A673 (cell line): Measurements from ENCODE around the gene PHACTR2. TPM values are rescaled to one million over a fixed set of nuclear protein-coding genes. Genes with fewer than 3 reads are reported as not detected.

Experiments
- BruUV-seq: library from RNA; stranded (reverse); fragments of 400-500 nt; replicated peaks from 2 replicates; lab custom pipeline; 2021; lab: Mats Ljungman, UMichigan
- CTCF ChIA-PET: fragments of 300-600 bp; sonication (Branson Sonifier 250); formaldehyde crosslinking; loops from one replicate; lab custom pipeline; 2022; ENCODE audit warnings: antibody characterized with exemption; lab: Charles Lee
- POLR2A ChIA-PET: fragments of 300-600 bp; sonication (Branson Sonifier 250); formaldehyde crosslinking; loops from one replicate; lab custom pipeline; 2022; ENCODE audit warnings: antibody characterized with exemption; ENCODE audit not compliant: low non-redundant PET; lab: Charles Lee
- DNase-seq: peaks from one replicate; pipeline ENCODE4 v3.0.0-alpha.2; 2015; ENCODE audit warnings: low spot score
- H3K27ac ChIP-seq: fragments of 200-600 bp; sonication (generic); 2 replicates; pipeline ENCODE4 v1.5.1; 2016; ENCODE audit warnings: mixed run types, low read depth, mild to moderate bottlenecking, mixed read lengths, antibody characterized with exemption, low read length; ENCODE audit not compliant: poor library complexity, severe bottlenecking
- H3K27me3 ChIP-seq: fragments of 200-600 bp; sonication (generic); replicated peaks from 2 replicates; pipeline ENCODE4 v1.6.1; 2017; ENCODE audit warnings: mixed run types, low read depth, mild to moderate bottlenecking, mixed read lengths, antibody characterized with exemption, low read length; ENCODE audit not compliant: insufficient read depth, poor library complexity
- H3K36me3 ChIP-seq: fragments of 200-600 bp; sonication (generic); 2 replicates; pipeline ENCODE4 v1.6.1; 2016; ENCODE audit warnings: mixed run types, mild to moderate bottlenecking, mixed read lengths, antibody characterized with exemption, low read length; ENCODE audit not compliant: insufficient read depth, poor library complexity, severe bottlenecking
- H3K4me1 ChIP-seq: fragments of 200-600 bp; sonication (generic); 2 replicates; pipeline ENCODE4 v1.6.1; 2017; ENCODE audit warnings: mixed run types, mild to moderate bottlenecking, mixed read lengths, antibody characterized with exemption, low read length; ENCODE audit not compliant: insufficient read depth, poor library complexity, severe bottlenecking
- H3K4me3 ChIP-seq: fragments of 200-600 bp; sonication (generic); 2 replicates; pipeline ENCODE4 v1.5.1; 2016; ENCODE audit warnings: low read depth, mixed run types, mild to moderate bottlenecking, mixed read lengths, low read length; ENCODE audit not compliant: poor library complexity, severe bottlenecking
- H3K9me3 ChIP-seq: fragments of 200-600 bp; sonication (generic); 2 replicates; pipeline ENCODE4 v1.6.1; 2016; ENCODE audit warnings: mixed run types, low read depth, mild to moderate bottlenecking, mixed read lengths, antibody characterized with exemption, low read length; ENCODE audit not compliant: poor library complexity, severe bottlenecking
- EZH2 ChIP-seq: fragments of 200-600 bp; sonication (generic); IDR thresholded peaks from 2 replicates; pipeline ENCODE4 v1.6.1; 2017; ENCODE audit warnings: borderline replicate concordance, low read depth, mild to moderate bottlenecking, mixed read lengths, antibody characterized with exemption, low read length; ENCODE audit not compliant: poor library complexity, severe bottlenecking
- intact Hi-C: fragments of 100-400 bp; cut with micrococcal nuclease; formaldehyde crosslinking; loops from one replicate; pipeline ENCODE4 v1.10.0; 2022; ENCODE audit not compliant: unreplicated experiment
- total RNA-seq: library from RNA; stranded (reverse); gene quantifications from 2 replicates; pipeline ENCODE4 v1.2.3, GENCODE V29; 2021
- TF ChIP-seq, protein P1 (sequence below): fragments of 300-800, 200-600 bp; sonication (generic); conservative IDR thresholded peaks from 2 replicates; pipeline ENCODE4 v1.5.1; 2017; ENCODE audit warnings: low read depth, mild to moderate bottlenecking, antibody characterized with exemption, low read length, moderate library complexity, mixed read lengths

The PHACTR2 gene
- total RNA-seq, 1 experiment from 2014 or later = 2.4 TPM

DNA sequence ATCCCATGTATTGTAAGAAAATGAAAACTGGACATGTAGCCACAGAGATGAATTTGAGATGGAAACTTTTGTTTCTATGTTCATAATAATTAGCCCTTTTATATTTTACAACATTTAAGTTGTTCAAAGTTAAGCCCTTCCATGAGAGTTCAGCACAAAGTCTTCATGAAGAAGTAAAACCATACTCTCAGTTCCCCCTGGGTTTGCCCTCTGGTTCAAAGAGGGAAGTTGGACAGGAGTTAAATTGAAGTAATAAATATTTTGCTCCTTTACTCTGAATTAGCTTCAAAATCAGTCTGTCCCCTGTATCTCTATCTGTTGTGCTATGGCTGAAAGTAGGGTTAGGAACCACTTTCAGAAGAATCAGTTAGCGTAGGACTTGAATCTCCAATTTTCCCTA, 31.1 kb downstream of the PHACTR2 start:
- DNase-seq = no peak
- ChIA-PET POLR2A (no interaction called here), CTCF (no interaction called here)
- no peaks in the 10 kb centered on the region for H3K4me1 ChIP-seq
- H3K9me3 ChIP-seq = no peaks in the 10 kb centered on the region
- H3K36me3 ChIP-seq = no peaks in the 10 kb centered on the region
- intact Hi-C loops = no loop called here
- no TSS peak for BruUV-seq
- TF ChIP-seq, protein P1, sequence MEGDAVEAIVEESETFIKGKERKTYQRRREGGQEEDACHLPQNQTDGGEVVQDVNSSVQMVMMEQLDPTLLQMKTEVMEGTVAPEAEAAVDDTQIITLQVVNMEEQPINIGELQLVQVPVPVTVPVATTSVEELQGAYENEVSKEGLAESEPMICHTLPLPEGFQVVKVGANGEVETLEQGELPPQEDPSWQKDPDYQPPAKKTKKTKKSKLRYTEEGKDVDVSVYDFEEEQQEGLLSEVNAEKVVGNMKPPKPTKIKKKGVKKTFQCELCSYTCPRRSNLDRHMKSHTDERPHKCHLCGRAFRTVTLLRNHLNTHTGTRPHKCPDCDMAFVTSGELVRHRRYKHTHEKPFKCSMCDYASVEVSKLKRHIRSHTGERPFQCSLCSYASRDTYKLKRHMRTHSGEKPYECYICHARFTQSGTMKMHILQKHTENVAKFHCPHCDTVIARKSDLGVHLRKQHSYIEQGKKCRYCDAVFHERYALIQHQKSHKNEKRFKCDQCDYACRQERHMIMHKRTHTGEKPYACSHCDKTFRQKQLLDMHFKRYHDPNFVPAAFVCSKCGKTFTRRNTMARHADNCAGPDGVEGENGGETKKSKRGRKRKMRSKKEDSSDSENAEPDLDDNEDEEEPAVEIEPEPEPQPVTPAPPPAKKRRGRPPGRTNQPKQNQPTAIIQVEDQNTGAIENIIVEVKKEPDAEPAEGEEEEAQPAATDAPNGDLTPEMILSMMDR = no peak
- no peak for TF ChIP-seq EZH2
- H3K27me3 ChIP-seq = no peaks in the 10 kb centered on the region
- no peak overlapping the region for H3K4me3 ChIP-seq
- no peak overlapping the region for H3K27ac ChIP-seq

DNA sequence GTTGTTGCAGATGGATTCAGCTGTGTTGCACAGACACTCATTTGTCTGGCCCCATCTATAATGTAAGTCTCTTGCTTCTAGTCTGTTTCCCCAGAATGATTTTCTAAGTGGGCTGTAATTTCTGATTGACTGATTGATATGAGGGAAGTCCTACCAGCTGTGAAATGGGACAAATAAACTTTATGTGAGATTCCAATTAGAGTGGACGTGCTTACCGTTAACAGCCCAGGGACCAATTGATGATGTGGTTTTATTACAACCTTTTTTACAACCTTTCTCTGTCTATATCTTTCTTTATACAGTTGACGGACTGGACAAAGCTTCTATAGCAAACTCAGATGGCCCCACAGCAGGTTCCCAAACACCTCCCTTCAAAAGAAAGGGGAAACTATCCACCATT, 33.9 kb downstream of the PHACTR2 start:
- no peak for DNase-seq
- Histone ChIP-seq H3K27ac (no peak overlapping the region), H3K27me3 (no peaks in the 10 kb centered on the region), H3K36me3 (no peaks in the 10 kb centered on the region), H3K4me1 (no peaks in the 10 kb centered on the region), H3K9me3 (no peaks in the 10 kb centered on the region), H3K4me3 (no peak overlapping the region)
- ChIA-PET POLR2A (no interaction called here), CTCF (interaction anchor here (0.6 kb wide), 1 partner anchor 28 kb away, joined by 5 read pairs; no protein-coding TSS in a partner anchor)
- no TSS peak for BruUV-seq
- no peak for TF ChIP-seq EZH2
- TF ChIP-seq, protein P1 = no peak
- intact Hi-C loops = no loop called here

DNA sequence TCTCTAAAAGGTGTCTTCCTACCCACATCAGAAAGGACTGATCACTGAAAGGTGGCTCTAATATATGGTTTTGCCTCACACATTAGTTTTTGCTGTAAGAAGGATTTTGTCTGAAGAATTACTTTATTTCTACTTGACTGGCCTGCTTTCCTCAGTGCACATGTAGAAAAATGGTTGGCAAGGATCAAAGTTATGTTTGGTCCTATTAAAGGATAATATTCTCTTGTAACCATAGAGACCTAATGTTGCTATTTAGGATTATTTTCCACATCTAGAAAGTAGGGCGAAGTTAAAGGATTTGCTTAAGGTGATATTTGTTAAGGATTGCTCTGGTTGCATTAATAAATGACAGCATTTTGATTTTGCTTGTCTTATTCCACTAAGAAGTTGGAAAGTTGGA, 40.7 kb downstream of the PHACTR2 start:
- Histone ChIP-seq H3K36me3 (no peaks in the 10 kb centered on the region), H3K27ac (no peak overlapping the region), H3K27me3 (no peaks in the 10 kb centered on the region), H3K4me3 (no peak overlapping the region), H3K4me1 (no peaks in the 10 kb centered on the region), H3K9me3 (no peaks in the 10 kb centered on the region)
- no peak for TF ChIP-seq EZH2
- TF ChIP-seq, protein P1 = no peak
- intact Hi-C loops = no loop called here
- ChIA-PET CTCF (no interaction called here), POLR2A (no interaction called here)
- no peak for DNase-seq
- no TSS peak for BruUV-seq
